K562 (cell line): ENCODE data around the gene ACAT2. TPM values are rescaled to one million over a fixed set of nuclear protein-coding genes. Genes with fewer than 3 reads are reported as not detected.

Source experiments
- ADNP ChIP-seq: fragments of 200-800 bp; sonication (Bioruptor generic); IDR thresholded peaks from 2 replicates; pipeline ENCODE4 v1.6.1; 2016; ENCODE audit warnings: missing genetic modification characterization, missing compliant biosample characterization
- C11orf30 ChIP-seq: fragments of 450-650 bp; IDR thresholded peaks from 2 replicates; pipeline ENCODE4 v1.6.1; 2016; ENCODE audit warnings: low read depth, mild to moderate bottlenecking
- CAMTA2 ChIP-seq: fragments of 250-450 bp; sonication (Bioruptor Pico); conservative IDR thresholded peaks from 2 replicates; pipeline ENCODE4 v1.5.1; 2022
- GATA2 ChIP-seq: sonication (generic); formaldehyde crosslinking; IDR thresholded peaks from 2 replicates; pipeline ENCODE4 v1.4.0; 2020; ENCODE audit warnings: mild to moderate bottlenecking, missing genetic modification reagents
- HDAC8 ChIP-seq: fragments of 450-650 bp; IDR thresholded peaks from 2 replicates; pipeline ENCODE4 v1.6.1; 2016; ENCODE audit warnings: mild to moderate bottlenecking, missing genetic modification characterization, moderate library complexity, missing compliant biosample characterization
- ID3 ChIP-seq, 2 experiments: fragments of 250-450 bp in 1 of 2; fragments of 450-650 bp in 1 of 2; sonication (Bioruptor Pico) in 1 of 2; IDR thresholded peaks; 2 replicates each; pipeline versions ENCODE4 v1.6.1 to v1.8.0; 2016 to 2021; ENCODE audit warnings: mild to moderate bottlenecking in 2 of 2, moderate library complexity in 2 of 2, missing compliant biosample characterization in 1 of 2, missing genetic modification characterization in 1 of 2
- KAT7 ChIP-seq: sonication (generic); formaldehyde crosslinking; IDR thresholded peaks from 2 replicates; pipeline ENCODE4 v1.8.0; 2022; ENCODE audit warnings: missing genetic modification reagents, mild to moderate bottlenecking, borderline replicate concordance
- MCM7 ChIP-seq, 2 experiments: fragments of 450-650 bp; IDR thresholded peaks; 2 replicates each; pipeline ENCODE4 v1.6.1; 2016 to 2018
- NR2C1 ChIP-seq, 2 experiments: fragments of 450-650 bp; IDR thresholded peaks; 2 replicates each; pipeline ENCODE4 v1.6.1; 2017; ENCODE audit warnings: mild to moderate bottlenecking in 2 of 2, antibody characterized with exemption in 1 of 2, inconsistent platforms in 1 of 2, missing compliant biosample characterization in 1 of 2, missing genetic modification characterization in 1 of 2
- PHB ChIP-seq: fragments of 250-450 bp; sonication (Bioruptor Pico); IDR thresholded peaks from 2 replicates; pipeline ENCODE4 v1.5.0; 2021
- POLR2AphosphoS5 ChIP-seq: IDR thresholded peaks from 2 replicates; pipeline ENCODE4 v1.6.1; 2011; ENCODE audit warnings: mild to moderate bottlenecking, low read depth, low read length, moderate library complexity; ENCODE audit not compliant: control insufficient read depth, insufficient read depth
- RREB1 ChIP-seq: fragments of 250-450 bp; sonication (Bioruptor Pico); IDR thresholded peaks from 2 replicates; pipeline ENCODE4 v1.4.0; 2020
- SMC3 ChIP-seq: conservative IDR thresholded peaks from 2 replicates; pipeline ENCODE4 v1.6.1; 2011; ENCODE audit warnings: low read depth, low read length, improper control_type of control experiment; ENCODE audit not compliant: insufficient read depth
- ZNF146 ChIP-seq: IDR thresholded peaks from one replicate; pipeline ENCODE4 v1.6.1; 2018; ENCODE audit warnings: missing compliant biosample characterization; ENCODE audit not compliant: unreplicated experiment
- ZNF23 ChIP-seq: fragments of 250-450 bp; sonication (Bioruptor Pico); IDR thresholded peaks from 2 replicates; pipeline ENCODE4 v1.4.0; 2020; ENCODE audit warnings: mild to moderate bottlenecking
- ZNF644 ChIP-seq: fragments of 200-800 bp; sonication (Bioruptor generic); IDR thresholded peaks from 2 replicates; pipeline ENCODE4 v1.6.1; 2016; ENCODE audit warnings: low read depth, missing genetic modification characterization, missing compliant biosample characterization
- ZNF75A ChIP-seq: fragments of 450-650 bp; formaldehyde crosslinking; IDR thresholded peaks from 2 replicates; pipeline ENCODE4 v1.4.0; 2020; ENCODE audit warnings: mild to moderate bottlenecking
- ZNF76 ChIP-seq: fragments of 250-450 bp; sonication (Bioruptor Pico); IDR thresholded peaks from 2 replicates; pipeline ENCODE4 v1.4.0; 2020; ENCODE audit warnings: mild to moderate bottlenecking, moderate library complexity, borderline replicate concordance
- ZNF778 ChIP-seq: fragments of 450-650 bp; formaldehyde crosslinking; IDR thresholded peaks from 2 replicates; pipeline ENCODE4 v1.4.0; 2020; ENCODE audit warnings: mild to moderate bottlenecking, moderate library complexity
- ZSCAN32 ChIP-seq: fragments of 450-650 bp; formaldehyde crosslinking; IDR thresholded peaks from 2 replicates; pipeline ENCODE4 v1.4.0; 2020; ENCODE audit warnings: mild to moderate bottlenecking, moderate library complexity
- polyA plus RNA-seq, 8 experiments: library from polyadenylated mRNA; depleted of rRNA in 4 of 8; stranded (reverse) in 5 of 8; unstranded in 3 of 8; fragments of >200 nt; fragmentation: Nextera tagmentation in 2 of 8; fragmentation: Illumina TruSeq in 1 of 8; extraction: Ambion mirVana in 2 of 8; extraction: Trizol in 1 of 8; gene quantifications; 2 replicates each; pipeline versions ENCODE4 v1.2.1 to v1.2.3, GENCODE V29; 2011 to 2014; ENCODE audit warnings: inconsistent platforms in 1 of 8, missing spikeins in 1 of 8
- total RNA-seq, 7 experiments: library from RNA; depleted of rRNA in 6 of 7; stranded (reverse); fragments of >200 nt in 6 of 7; fragmentation: Illumina TruSeq in 2 of 7; extraction: Trizol in 2 of 7; gene quantifications; 2 replicates each; pipeline versions ENCODE4 v1.2.1 to v1.2.3, GENCODE V29; 2011 to 2021; ENCODE audit warnings: low replicate concordance in 1 of 7

ACAT2 gene
- total and polyA plus RNA-seq, 9 of the 15 experiments (the other 6 are each of a cell fraction or from before 2014, with no cell fraction given): 63.0 to 309 (median 144) TPM

GRCh38 chr6:159790149-159790955, 28.5 kb downstream of the ACAT2 start, which contains the start of gene MRPL18 (continued):
- TF ChIP-seq POLR2AphosphoS5: peak; percentile 75; the same call in 1 of the 2 replicates
- no peak for TF ChIP-seq ADNP (tag)
- TF ChIP-seq ZNF146: no peak
- no peak for TF ChIP-seq ID3 (CRISPR knock-in tag; IDR thresholded peaks at IDR 0.05)
- peak; percentile 65; the same call in 1 of the 2 replicates for TF ChIP-seq ID3 (tag; IDR thresholded peaks at IDR 0.05)
- no peak for TF ChIP-seq CAMTA2
- no peak for TF ChIP-seq ZNF778
- TF ChIP-seq NR2C1 (IDR thresholded peaks at IDR 0.05): peak; percentile 97
- peak; percentile 98 for TF ChIP-seq NR2C1 (tag; IDR thresholded peaks at IDR 0.05)
- TF ChIP-seq ZNF75A (CRISPR knock-in tag): no peak
- no peak for TF ChIP-seq MCM7 (IDR thresholded peaks at IDR 0.05)
- peak; percentile 81 for TF ChIP-seq C11orf30
- TF ChIP-seq HDAC8 (tag): no peak
- TF ChIP-seq SMC3: no peak
- no peak for TF ChIP-seq ZSCAN32 (CRISPR knock-in tag)
- no peak for TF ChIP-seq GATA2 (CRISPR knock-in tag)
- TF ChIP-seq ZNF23 (CRISPR knock-in tag): no peak
- TF ChIP-seq RREB1 (CRISPR knock-in tag): no peak
- TF ChIP-seq PHB (CRISPR knock-in tag): no peak
- TF ChIP-seq ZNF76 (CRISPR knock-in tag): no peak
- peak; percentile 83; the same call in 1 of the 2 replicates for TF ChIP-seq KAT7 (CRISPR knock-in tag)
- no peak for TF ChIP-seq ZNF644 (tag)
